RKO (cell line): ENCODE measurements around the gene PDGFB.

Source experiments
- DNase-seq: peaks from one replicate; pipeline ENCODE4 v3.0.0-alpha.2; 2016; ENCODE audit warnings: low spot score

PDGFB gene

GRCh38 chr22:39276440-39277141, 31.8 kb upstream of the PDGFB start:
- no peak for DNase-seq

- no peak for DNase-seq
These were observed 31.1 kb upstream of the PDGFB start for GRCh38 chr22:39275814-39276439.

GRCh38 chr22:39273950-39274887, 29.4 kb upstream of the PDGFB start:
- DNase-seq: no peak

- no peak for DNase-seq
These were observed 26.0 kb upstream of the PDGFB start for GRCh38 chr22:39270792-39271191.

GRCh38 chr22:39270280-39270679, 25.5 kb upstream of the PDGFB start:
- DNase-seq: no peak

GRCh38 chr22:39269095-39269790, 24.5 kb upstream of the PDGFB start:
- no peak for DNase-seq

- no peak for DNase-seq
These were observed 23.9 kb upstream of the PDGFB start for GRCh38 chr22:39268645-39269044.

GRCh38 chr22:39267974-39268373, 23.2 kb upstream of the PDGFB start:
- no peak for DNase-seq

GRCh38 chr22:39266398-39267030, 21.7 kb upstream of the PDGFB start:
- DNase-seq: peak; percentile 39

- DNase-seq: no peak
These were observed 20.5 kb upstream of the PDGFB start for GRCh38 chr22:39265143-39265886.

GRCh38 chr22:39264349-39265038, 19.7 kb upstream of the PDGFB start:
- no peak for DNase-seq

- no peak for DNase-seq
These were observed 19.0 kb upstream of the PDGFB start for GRCh38 chr22:39263626-39264348.

- no peak for DNase-seq
These were observed 14.9 kb upstream of the PDGFB start for GRCh38 chr22:39259666-39260065.

GRCh38 chr22:39257901-39258475, 13.2 kb upstream of the PDGFB start:
- DNase-seq: no peak

- DNase-seq: no peak
These were observed 12.2 kb upstream of the PDGFB start for GRCh38 chr22:39256979-39257378.

GRCh38 chr22:39256186-39256552, 11.4 kb upstream of the PDGFB start:
- no peak for DNase-seq

GRCh38 chr22:39255449-39256185, 10.8 kb upstream of the PDGFB start:
- DNase-seq: no peak

- peak; percentile 53 for DNase-seq
These were observed 10.1 kb upstream of the PDGFB start for GRCh38 chr22:39254789-39255298.
